MCF 10A (cell line): ENCODE results near the gene C3orf49. TPM values are rescaled to one million over a fixed set of nuclear protein-coding genes. Genes with fewer than 3 reads are reported as not detected.
A peak's percentile ranks its signal among the peaks of the same experiment; 100 is the strongest.

Experiments used
- BruUV-seq: library from RNA; stranded (reverse); fragments of 400-500 nt; replicated peaks from 2 replicates; lab custom pipeline; 2021; lab: Mats Ljungman, UMichigan
- CTCF ChIA-PET: fragments of 300-600 bp; sonication (Branson Sonifier 250); formaldehyde crosslinking; extraction: SDS; loops from one replicate; lab custom pipeline; 2021; ENCODE audit warnings: antibody characterized with exemption, inconsistent platforms; lab: Yijun Ruan, JAX
- POLR2A ChIA-PET: fragments of 300-600, 350-650 bp; sonication (Branson Sonifier 250); formaldehyde crosslinking; extraction: SDS; loops from one replicate; lab custom pipeline; 2020; ENCODE audit warnings: antibody characterized with exemption, inconsistent platforms; lab: Yijun Ruan, JAX
- DNase-seq: peaks from one replicate; pipeline ENCODE4 v3.0.0-alpha.2; 2018; ENCODE audit not compliant: unreplicated experiment
- H3K27ac Mint-ChIP-seq: one replicate; pipeline ENCODE4 v1.8.0; 2022; ENCODE audit warnings: mild to moderate bottlenecking, low read depth, mixed read lengths; ENCODE audit not compliant: unreplicated experiment
- H3K27me3 Mint-ChIP-seq: one replicate; pipeline ENCODE4 v1.8.0; 2022; ENCODE audit warnings: mixed read lengths; ENCODE audit not compliant: insufficient read depth, unreplicated experiment
- H3K36me3 Mint-ChIP-seq: one replicate; pipeline ENCODE4 v1.8.0; 2022; ENCODE audit warnings: mild to moderate bottlenecking, moderate library complexity, mixed read lengths; ENCODE audit not compliant: insufficient read depth, unreplicated experiment
- H3K4me1 Mint-ChIP-seq: one replicate; pipeline ENCODE4 v1.8.0; 2022; ENCODE audit warnings: mixed read lengths; ENCODE audit not compliant: insufficient read depth, unreplicated experiment
- H3K4me3 Mint-ChIP-seq: one replicate; pipeline ENCODE4 v1.8.0; 2022; ENCODE audit warnings: mild to moderate bottlenecking, moderate library complexity, mixed read lengths; ENCODE audit not compliant: unreplicated experiment
- H3K9me3 Mint-ChIP-seq: one replicate; pipeline ENCODE4 v1.8.0; 2022; ENCODE audit warnings: mixed read lengths; ENCODE audit not compliant: unreplicated experiment
- intact Hi-C: fragments of 100-400 bp; cut with micrococcal nuclease; formaldehyde crosslinking; loops from 2 replicates; pipeline ENCODE4 v1.14.1; 2022
- total RNA-seq: library from RNA; stranded (reverse); gene quantifications from 2 replicates; pipeline ENCODE4 v1.2.3, GENCODE V29; 2022
- TF ChIP-seq, protein P1 (sequence below): fragments of 200-600 bp; IDR thresholded peaks from one replicate; pipeline ENCODE4 v1.8.0; 2022; ENCODE audit warnings: antibody characterized with exemption, mild to moderate bottlenecking; ENCODE audit not compliant: unreplicated experiment

C3orf49 gene
- total RNA-seq, 1 experiment from 2014 or later = not detected

DNA sequence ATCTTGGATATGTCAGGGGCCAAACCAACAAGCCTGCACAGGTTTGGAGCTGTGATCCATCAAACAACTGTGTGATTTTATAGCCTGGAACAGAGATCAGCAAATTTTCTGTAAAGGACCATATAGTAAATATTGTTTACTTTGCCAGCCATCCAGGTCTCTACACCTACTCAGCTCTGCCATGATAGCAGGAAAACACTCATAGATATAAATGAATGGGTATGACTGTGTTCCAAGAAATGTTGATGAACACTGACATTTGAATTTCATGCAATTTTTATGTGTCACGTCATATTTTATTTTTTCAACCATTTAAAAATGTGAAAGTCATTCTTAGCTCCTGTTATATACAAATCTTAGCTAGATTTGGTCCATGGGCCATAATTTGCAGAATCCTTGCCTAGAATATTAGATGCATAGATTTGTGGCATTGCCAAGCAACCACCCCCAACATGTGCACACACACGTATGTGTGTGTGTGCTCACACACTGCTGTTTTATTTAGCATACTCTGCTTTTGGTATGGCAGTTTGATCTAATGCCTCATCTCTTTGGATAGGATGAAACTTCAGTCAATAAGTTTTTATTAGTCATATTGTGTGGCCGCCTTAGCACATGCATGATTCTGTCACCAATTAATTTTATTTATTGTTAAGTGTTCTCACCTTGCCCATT, 51.0 kb downstream of the C3orf49 start:
- Mint-ChIP-seq H3K4me1 (peaks cover 17% of the 10 kb centered on the region), H3K4me3 (no peak overlapping the region), H3K27me3 (no peaks in the 10 kb centered on the region), H3K27ac (peak overlapping the region; percentile 13), H3K9me3 (no peaks in the 10 kb centered on the region), H3K36me3 (peaks cover 11% of the 10 kb centered on the region)
- TF ChIP-seq, protein P1, sequence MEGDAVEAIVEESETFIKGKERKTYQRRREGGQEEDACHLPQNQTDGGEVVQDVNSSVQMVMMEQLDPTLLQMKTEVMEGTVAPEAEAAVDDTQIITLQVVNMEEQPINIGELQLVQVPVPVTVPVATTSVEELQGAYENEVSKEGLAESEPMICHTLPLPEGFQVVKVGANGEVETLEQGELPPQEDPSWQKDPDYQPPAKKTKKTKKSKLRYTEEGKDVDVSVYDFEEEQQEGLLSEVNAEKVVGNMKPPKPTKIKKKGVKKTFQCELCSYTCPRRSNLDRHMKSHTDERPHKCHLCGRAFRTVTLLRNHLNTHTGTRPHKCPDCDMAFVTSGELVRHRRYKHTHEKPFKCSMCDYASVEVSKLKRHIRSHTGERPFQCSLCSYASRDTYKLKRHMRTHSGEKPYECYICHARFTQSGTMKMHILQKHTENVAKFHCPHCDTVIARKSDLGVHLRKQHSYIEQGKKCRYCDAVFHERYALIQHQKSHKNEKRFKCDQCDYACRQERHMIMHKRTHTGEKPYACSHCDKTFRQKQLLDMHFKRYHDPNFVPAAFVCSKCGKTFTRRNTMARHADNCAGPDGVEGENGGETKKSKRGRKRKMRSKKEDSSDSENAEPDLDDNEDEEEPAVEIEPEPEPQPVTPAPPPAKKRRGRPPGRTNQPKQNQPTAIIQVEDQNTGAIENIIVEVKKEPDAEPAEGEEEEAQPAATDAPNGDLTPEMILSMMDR = no peak
- no peak for DNase-seq
- no TSS peak for BruUV-seq
- intact Hi-C loops = no loop called here
- ChIA-PET POLR2A (interaction anchor here (1.0 to 1.3 kb wide), 2 partner anchors 28 to 42 kb away, joined by 3 to 4 read pairs; partner anchors contain the start of gene SCAANT1), CTCF (interaction anchor here (1.0 to 1.6 kb wide), 3 partner anchors 8 to 614 kb away, joined by 3 to 6 read pairs (median 3); no protein-coding TSS in a partner anchor)

DNA sequence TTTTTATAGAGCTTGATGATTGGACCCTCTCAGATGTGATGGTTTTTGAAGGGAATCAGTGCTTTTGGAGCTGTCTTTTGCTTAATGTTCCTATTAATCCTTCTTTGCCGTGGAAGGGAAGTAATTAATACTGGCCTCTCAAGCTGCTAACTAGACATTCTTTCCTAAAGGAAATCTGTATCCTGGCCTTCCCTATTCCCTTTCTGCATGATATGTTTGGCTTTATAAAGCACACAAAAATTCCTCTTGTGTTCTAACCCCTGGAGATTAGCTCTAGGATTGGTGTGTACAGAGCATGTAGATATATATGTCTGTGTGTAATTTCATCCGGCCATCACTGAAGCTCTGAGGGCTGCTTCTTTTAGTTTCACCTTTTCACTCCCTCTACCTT, 51.5 kb downstream of the C3orf49 start:
- TF ChIP-seq, protein P1 = no peak
- peak overlapping the region; percentile 13 for H3K27ac Mint-ChIP-seq
- H3K4me3 Mint-ChIP-seq = no peak overlapping the region
- H3K36me3 Mint-ChIP-seq = peaks cover 11% of the 10 kb centered on the region
- DNase-seq = no peak
- intact Hi-C loops = no loop called here
- no peaks in the 10 kb centered on the region for H3K9me3 Mint-ChIP-seq
- no peaks in the 10 kb centered on the region for H3K27me3 Mint-ChIP-seq
- CTCF ChIA-PET = interaction anchor here (1.0 to 1.6 kb wide), 2 partner anchors 8 to 614 kb away, joined by 3 to 6 read pairs; no protein-coding TSS in a partner anchor
- BruUV-seq = no TSS peak
- POLR2A ChIA-PET = interaction anchor here (1.0 to 1.3 kb wide), 2 partner anchors 27 to 41 kb away, joined by 3 to 4 read pairs; partner anchors contain the start of gene SCAANT1
- H3K4me1 Mint-ChIP-seq = peaks cover 14% of the 10 kb centered on the region

DNA sequence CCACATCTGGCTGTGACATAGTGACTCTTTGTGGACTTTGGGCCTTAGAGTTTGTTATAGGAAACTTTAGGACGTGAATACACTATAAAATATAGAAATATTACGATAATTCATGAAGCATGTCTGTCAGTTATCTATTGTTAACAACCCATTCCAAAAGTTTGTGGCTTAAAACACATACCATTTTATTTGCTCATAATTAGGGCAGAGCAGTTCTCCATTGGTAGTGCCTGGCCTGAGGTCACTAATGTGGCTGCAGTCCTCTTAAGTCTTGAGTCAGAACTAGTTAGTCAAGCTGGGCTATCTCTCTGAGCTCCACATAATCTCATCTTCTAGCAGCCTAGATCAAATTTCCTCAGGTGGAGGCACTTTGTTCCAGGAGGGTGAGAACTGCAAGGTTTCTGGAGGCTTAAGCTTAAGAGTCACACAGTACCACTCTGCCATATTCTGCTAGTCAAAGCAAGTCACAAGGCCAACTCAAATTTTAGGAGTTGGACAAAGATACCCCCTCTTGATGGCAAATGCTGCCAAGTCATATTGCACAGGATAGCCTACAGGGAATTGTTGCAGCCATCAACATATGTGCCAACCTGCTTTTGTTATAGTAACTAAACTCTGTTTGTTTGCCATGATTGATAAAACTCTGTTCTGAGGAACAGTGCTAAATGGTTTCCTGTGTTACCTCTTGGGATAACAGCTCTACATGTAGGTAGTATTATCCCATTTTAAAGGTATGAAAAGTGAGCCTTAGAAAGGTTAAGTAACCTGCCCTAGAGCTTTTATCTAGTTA, 53.2 kb downstream of the C3orf49 start:
- Mint-ChIP-seq H3K27ac (peak overlapping the region; percentile 6), H3K9me3 (no peaks in the 10 kb centered on the region), H3K4me3 (no peak overlapping the region), H3K27me3 (no peaks in the 10 kb centered on the region), H3K4me1 (peaks cover 14% of the 10 kb centered on the region), H3K36me3 (no peaks in the 10 kb centered on the region)
- DNase-seq = peak; percentile 57
- ChIA-PET POLR2A (interaction anchor here (0.6 to 1.5 kb wide), 2 partner anchors 8 to 22 kb away, joined by 3 to 4 read pairs; no protein-coding TSS in a partner anchor), CTCF (interaction anchor here (0.5 kb wide), 1 partner anchor 26 kb away, joined by 7 read pairs; no protein-coding TSS in a partner anchor)
- no TSS peak for BruUV-seq
- intact Hi-C loops = no loop called here
- TF ChIP-seq, protein P1 = no peak

DNA sequence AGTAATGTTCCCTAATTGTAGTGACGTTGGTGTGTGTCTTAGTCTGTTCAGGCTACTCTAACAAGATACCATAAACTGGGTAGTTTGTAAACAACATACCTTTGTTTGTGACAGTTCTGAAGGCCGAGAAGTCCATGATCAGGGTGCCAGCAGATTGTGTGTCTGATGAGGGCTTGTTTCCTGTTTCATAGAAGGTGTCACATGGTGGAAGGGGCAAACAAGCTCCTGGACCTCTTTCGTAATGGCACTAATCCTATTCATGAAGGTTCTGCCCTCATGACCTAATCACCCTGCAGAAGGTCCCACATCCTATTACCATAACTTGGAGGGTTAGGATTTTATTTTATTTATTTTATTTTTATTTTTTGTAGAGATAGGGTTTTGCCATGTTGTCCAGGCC, 55.7 kb downstream of the C3orf49 start:
- CTCF ChIA-PET = interaction anchor here (0.7 to 1.3 kb wide), 5 partner anchors 9 to 634 kb away, joined by 3 to 4 read pairs (median 4); no protein-coding TSS in a partner anchor

More for the DNA sequence above, 55.7 kb downstream of the C3orf49 start:
- no TSS peak for BruUV-seq
- Mint-ChIP-seq H3K27me3 (no peaks in the 10 kb centered on the region), H3K4me1 (peaks cover 26% of the 10 kb centered on the region), H3K9me3 (no peaks in the 10 kb centered on the region), H3K27ac (no peak overlapping the region), H3K36me3 (no peaks in the 10 kb centered on the region), H3K4me3 (no peak overlapping the region)
- POLR2A ChIA-PET = interaction anchor here (1.1 to 3.1 kb wide), 2 partner anchors 11 to 37 kb away, joined by 3 to 13 read pairs; partner anchors contain the start of genes ATXN7 and THOC7
- TF ChIP-seq, protein P1 = no peak
- intact Hi-C loops = no loop called here
- no peak for DNase-seq
